GM04504 (cell line): ENCODE measurements around the gene CASZ1.
A peak's percentile ranks its signal among the peaks of the same experiment; 100 is the strongest.

ENCODE experiments used
- DNase-seq: peaks from one replicate; pipeline ENCODE4 v3.0.0-alpha.2; 2012; ENCODE audit warnings: low read depth

The CASZ1 gene

DNA sequence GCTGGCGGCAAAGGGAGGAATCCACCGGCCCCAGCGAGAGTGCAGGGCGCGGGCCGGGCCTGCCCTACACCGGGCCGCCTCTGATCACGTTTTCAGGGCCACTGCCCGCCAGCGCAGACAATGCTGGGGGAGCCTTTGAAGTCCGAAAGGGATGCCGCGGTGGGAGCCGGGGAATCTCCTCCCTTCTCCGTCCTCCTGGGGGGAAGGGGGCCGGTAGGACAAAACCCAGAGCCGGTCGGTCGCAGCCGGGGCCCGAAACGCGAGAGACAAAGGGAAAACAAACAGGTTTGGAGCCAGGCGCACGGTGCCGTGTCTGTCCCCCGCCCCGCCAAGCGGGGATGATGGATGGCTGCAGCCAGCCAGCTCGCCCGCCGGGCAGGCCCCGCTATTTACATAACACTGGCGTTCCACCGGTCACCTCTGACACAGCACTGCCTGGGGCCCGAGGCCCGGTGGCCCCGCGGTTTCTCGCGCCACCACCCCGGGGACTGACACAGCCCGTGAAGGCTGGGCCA is 92.0 kb downstream of the CASZ1 start:
- no peak for DNase-seq

- no peak for DNase-seq
Observed at GRCh38 chr1:10703702-10704101, 92.7 kb downstream of the CASZ1 start.

- DNase-seq = no peak
Observed at GRCh38 chr1:10701145-10701544, 95.3 kb downstream of the CASZ1 start.

DNA sequence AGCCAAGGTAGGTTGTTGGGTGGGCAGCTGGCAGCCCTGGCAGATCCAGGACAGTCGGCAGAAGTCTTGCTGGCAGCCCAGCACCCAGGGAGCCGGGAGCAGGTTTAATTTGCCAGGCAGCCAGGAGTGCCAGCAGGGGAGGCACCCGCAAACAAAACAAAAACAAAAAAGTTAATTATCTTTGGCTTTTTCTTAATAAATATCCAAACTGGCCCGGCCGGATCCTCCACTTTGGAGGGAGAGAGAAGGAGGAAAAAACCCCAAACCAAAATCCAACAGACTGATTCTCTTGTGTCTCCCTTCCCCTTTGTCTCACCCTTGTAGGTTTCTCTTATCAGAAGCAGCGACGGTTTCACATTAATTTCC is 97.0 kb downstream of the CASZ1 start:
- no peak for DNase-seq

DNA sequence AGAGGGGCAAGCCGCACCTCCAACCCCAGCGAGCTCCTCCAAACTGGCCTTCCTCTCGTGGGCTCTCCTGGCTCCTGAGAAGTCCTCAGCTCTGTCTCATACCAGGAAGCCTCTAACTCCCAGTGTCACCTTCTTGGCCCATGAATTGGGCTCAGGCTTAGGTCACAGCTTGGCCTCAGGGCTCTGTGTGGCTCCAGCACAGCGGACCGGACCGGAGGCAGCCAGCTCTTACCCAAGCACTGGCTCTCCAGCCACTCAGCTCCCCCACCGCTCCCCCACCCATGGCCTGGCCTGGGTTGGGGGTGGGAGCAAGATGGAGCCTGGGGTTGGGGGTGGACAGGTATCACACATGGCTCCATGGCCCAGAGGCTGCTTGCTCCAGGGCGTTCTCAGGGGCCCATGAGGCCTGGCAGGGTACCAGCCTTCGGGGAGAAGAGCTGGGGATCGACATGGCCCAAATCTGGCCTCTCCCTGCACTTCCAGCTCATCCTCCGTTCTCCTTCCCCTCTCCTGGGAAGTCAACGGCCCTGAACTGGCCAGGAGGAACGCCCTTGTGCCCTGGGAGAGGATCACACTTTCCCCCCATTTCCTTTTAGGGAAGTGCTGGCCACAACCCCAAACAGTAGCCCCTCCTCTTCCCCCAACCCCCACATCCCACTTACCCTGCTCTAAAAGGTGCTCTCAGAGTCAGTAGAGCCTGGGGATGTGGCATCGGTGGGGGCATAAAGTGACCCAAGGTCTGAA is 97.5 kb downstream of the CASZ1 start:
- no peak for DNase-seq

DNA sequence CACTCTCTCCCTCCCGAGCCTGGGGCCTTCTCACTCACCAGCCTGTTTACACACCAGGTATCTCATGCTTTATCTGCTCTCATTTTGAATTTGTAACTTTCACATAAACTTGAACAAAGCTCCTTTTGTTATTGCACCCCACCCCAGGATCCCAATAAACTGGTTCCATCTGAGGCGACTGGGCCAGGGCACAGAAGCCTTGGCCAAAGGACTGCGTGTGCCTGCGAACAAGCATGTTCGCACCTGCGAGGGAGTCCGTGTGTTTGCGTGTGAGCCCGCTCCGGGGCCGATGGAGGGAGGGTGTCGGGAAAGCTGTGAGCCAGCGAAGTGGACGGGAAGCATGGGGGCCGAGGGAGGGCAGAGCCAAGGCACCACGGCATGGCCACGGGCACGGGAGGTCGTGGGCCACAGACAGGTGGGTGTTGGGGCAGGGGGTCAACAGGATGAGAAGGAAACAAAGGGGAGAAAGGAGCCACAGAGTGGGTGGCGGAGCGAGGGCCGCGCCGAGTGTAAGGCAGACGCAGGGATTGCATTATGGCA is 98.8 kb downstream of the CASZ1 start:
- DNase-seq = no peak

DNA sequence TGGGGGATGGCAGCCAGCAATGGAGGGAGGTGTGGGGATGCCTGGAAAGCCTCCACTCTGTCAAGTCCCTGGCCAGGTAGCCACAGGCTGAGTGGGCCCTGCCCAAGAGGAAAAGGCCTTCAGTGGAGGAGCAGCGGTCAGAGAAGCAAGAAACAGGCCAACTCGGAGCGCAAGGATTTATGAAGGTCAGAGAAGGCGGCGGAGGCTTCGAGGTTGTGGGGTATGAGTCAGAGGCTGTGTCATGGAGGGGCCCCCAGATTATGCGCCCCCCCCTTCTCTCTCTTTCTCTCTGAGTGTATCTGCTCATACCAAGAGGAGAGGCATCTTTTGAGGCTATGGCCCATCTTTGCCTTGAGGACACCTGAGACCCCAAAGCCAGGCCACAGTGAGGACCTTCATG is 99.5 kb downstream of the CASZ1 start:
- DNase-seq = no peak

DNA sequence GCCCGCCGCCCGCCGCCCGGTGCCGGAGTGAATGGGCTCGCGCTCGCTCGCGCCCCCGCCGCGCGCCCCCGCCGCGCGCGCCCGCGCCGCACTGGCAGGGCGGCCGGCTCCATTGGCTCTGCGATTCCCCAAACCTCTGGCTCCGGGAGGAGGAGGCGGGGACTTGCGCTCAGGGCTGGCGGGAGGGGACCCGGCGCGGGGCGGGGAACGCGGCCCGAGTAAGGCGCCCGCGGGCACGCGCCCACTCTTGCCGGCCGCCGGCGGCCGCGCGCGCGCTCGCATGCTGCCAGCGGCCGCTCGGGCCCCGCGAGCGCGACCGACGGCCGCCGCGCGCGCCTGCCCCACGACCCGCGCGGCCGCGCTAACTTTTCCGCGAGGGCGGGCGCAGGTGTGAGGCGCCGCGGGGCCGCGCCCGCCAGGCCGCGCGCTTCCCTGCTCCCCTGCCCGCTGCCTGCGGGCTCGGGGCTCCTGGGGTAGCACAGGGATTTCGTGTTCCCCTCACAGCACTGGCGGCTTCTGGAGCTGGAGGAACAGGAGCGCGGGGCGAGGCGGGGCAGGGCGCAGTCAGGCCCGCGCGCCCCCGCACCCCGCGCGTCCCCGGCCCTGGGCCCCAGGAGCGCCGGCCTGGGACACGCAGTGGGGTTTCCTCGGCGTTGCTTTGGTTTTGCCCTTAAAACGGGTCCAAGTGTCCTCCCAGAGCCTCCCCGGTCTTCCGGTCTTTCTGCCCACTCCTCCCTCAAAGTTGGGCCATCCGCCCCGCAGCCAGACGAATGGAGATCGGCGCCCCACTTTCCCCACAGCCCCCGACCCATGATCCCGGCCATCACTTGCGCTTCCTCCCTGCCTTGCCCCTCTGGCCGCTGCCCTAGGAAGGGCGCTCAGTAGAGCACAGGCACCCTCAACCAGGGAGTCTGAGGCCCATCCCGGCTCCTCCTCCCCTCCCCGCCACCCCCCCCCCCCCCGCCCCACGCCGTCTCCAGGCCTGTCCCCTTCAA is 101.5 kb downstream of the CASZ1 start:
- peak; percentile 33 for DNase-seq

- no peak for DNase-seq
Observed at GRCh38 chr1:10694274-10694632, 102.2 kb downstream of the CASZ1 start.

GRCh38 chr1:10693497-10694273 is 102.8 kb downstream of the CASZ1 start:
- DNase-seq = no peak

DNA sequence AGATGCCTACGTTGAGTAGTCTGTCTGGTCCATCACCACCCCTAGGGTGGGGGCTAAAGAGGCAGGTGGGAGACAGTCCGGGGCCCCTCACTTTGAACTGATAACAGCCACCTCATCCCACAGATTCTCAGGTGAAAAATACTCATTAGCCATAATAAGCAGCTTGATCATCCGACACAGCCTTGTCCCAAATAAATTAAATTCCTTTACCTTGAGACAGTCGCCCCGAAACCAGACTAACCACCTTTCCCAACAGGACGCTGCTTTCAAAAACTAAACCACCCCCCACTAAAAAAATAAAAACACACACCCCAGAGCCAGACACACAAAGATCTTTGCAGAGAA is 103.3 kb downstream of the CASZ1 start:
- DNase-seq = no peak

DNA sequence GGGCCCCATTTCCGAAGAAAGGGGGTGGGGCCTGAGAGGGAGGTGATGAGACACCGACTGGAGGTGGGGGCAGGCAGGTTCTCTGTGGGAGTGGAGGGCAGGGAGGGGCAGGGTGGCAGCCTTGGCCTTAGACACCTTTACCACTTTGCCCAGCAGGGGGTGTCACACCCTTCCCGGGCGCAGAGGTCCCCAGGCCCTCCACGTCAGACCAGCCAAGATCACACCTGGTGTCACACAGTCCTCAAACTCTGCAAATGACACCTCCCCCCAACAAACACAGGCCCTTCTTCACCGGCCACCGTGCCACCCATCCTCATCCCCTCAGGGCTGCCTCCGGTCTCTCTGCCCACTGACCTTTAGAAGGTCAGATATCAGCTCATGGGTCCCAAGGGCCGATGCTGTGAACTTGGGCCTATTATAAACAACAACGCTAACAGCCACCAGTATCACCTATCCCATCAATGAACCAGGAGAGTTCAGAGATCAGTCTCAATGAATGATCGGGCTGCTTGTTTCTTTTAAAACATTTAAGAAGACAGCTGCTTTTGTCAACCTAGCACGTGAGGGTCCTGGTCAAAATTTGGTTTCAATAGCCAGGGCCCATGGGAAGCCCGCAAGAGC is 103.9 kb downstream of the CASZ1 start:
- no peak for DNase-seq

DNA sequence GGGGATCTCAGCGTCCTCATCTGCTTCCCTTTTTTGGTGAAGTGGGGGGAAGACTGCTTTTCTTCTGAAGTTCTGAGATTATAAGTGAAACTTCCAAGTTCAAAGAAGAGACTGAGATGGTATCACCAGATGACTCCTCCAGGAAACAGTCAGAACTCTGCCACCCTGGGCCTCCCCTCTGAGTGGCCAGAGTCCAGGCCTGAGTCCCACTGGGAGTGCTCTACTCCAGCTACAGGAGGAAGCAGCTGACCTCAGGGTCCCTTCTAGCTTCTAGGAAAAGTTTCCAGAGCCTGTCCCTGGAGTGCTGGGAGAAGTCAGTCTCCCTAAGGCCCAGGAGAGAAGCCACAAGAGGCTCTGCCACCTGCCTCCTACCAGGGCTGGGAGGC is 104.7 kb downstream of the CASZ1 start:
- DNase-seq = no peak

GRCh38 chr1:10691075-10691739 is 105.2 kb downstream of the CASZ1 start:
- DNase-seq = no peak

- no peak for DNase-seq
Observed at GRCh38 chr1:10690484-10690883, 106.0 kb downstream of the CASZ1 start.

GRCh38 chr1:10688409-10688786 is 108.0 kb downstream of the CASZ1 start:
- DNase-seq = no peak

- DNase-seq = no peak
Observed at GRCh38 chr1:10687782-10688408, 108.6 kb downstream of the CASZ1 start.

DNA sequence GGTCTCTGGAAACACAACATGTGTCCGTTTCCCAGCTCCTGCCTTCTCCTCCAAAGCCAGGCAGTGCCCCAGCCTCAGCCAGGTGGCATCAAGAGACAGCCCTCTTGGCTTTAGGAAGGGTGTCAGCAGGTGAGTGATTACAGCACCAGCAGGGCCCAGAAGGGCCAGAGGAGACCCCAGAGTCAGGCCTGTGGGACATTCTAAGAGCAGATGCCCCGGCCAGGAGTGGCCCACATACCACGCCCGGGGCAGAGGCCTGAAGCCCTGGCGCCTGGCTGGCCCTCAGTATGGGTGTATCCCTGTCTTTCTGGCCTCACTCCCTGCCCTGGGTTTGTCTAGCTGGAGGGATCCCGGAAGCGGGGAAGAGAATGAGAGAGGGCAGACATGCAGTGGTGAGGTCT is 109.2 kb downstream of the CASZ1 start:
- no peak for DNase-seq

- no peak for DNase-seq
Observed at GRCh38 chr1:10686404-10687040, 109.9 kb downstream of the CASZ1 start.

DNA sequence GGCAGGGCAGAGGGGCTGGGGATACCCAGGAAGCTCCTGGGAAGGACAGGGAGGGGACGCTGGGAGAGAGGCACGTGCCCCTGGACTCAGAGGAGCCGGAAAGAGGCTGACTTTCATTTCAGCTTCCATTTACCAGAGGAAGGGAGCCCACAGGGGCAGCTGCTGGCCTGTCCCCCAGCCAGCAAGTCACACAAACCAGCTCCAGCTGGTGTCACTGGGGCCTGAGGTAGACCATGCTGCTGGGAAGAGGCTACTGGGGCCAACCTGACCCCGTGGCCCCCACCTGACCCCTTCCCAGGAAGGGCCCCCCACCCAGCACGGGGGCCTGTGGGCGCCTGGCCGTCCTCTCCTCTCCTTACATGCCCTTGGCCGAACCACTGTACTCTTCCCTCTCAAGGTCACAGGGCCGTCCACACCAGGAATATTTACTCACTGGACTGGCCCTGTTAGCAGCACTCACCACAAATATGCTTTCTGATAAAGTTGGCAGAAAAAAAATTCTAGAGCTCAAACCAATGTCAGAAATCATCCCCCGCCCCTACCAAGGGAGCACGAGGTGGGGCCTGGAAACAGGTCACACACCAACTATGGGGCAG is 110.5 kb downstream of the CASZ1 start:
- DNase-seq = no peak
